Germinal center (tissue), 1 donor: ENCODE results near the gene WRAP73.

Source experiments
- DNase-seq: peaks from one replicate; pipeline ENCODE4 v3.0.0; 2012; ENCODE audit warnings: mixed read lengths, low spot score

The WRAP73 gene

DNA sequence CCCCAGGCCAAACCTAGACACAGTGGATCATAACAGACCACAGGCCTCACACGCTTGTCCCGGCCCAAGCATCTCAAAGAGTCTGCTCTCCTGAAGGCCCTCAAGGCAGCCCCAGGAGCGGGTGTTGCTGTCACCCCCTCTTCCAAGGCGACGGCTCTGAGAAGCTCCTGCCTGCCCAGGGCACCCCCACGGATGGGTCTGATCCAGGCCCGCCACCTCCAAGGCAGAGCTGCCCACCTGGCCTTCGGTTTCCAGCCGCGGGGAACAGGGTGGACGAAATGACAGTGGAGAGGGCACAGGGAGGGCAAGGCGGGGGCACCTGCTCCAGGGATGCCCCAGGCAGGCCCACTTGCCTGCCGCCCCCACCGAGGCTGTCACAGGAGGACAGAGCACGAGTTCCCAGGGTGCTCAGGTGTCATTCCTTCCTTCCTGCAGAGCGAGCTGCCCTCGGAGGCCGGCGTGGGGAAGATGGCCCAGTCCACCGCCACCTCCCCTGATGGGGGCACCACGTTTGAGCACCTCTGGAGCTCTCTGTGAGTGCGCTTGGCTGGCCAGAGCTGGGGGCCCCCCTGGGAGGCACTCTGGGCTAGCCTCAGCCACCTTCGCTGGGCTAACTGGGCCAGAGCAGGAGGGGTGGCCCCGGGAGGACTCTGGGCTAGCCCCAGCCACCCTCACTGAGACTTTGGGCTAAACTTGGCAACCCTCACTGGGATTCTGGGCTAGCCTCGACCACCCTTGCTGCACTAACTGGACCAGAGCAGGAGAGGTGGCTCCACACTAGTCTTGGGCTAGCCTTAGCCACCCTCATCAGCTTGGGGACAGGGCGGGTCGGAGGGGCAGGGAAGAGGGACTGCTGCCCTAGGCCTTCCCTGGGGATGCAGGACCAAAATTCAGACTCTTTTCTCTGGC is 32.2 kb upstream of the WRAP73 start:
- no peak for DNase-seq

DNA sequence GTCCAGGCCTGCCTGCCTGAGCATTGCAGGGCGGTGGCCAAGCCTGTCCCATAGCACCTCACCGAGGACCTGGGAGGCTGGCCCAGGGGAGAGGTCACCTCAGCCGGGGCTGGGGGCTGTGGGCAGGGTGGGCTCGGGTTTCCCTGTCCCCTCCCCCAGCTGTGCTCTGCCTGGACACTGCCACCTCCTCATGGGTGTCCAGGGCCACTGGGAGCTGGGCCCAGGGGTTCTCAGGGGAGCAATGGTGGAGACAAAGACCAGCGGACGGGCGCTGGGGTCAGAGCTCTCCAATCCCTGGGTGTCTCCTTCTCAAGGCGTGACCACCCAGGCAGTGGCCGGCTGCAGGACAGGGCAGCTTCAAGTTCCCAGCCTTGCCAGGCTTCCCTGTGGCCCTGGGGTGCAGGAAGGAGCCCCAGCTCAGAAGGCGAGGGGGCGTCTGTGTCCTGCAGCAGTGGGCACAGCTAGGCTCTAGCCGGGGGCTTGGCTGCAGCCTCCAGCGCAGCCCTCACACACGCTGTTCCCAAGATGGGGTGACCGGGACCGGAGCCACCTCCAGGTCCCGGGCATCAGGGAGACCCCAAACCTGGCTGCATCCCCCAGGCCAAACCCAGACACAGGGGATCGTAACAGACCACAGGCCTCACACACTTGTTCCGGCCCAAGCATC is 31.5 kb upstream of the WRAP73 start:
- no peak for DNase-seq

DNA sequence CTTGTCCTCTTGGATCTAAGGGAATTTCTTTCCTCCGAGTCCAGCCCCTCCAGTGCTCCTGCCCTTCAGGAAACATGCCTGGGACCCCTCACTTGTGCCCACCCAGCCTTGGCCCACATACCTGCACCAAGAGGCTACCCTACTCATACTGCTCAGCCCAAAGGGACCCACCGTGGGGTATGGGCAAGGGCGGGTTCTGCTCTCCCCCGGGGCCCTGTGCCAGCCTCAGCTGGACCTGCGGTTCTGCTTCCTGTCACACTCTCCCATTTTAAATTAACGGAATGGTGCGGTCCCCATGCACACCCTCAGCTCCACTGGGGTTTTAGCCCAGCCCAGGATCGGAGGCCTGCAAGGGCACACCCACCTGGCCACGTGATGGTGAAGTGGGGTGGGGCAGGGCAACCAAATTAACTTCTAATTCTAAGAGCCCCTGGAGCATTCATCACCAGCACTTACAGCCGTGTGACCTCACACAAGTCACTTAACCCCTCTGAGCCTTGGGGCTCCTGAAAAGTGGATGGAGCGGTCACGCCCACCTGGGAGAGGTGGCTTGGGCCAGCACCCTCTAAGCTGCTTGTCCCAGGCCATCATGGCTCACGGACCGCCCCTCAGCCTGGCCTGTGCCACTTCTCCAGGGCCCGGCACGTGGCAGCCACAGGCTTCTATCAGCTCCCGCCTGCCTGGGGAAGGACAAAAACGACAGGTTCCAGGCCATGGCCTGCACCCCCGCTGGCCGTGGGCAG is 30.8 kb upstream of the WRAP73 start:
- DNase-seq = peak; percentile 59

DNA sequence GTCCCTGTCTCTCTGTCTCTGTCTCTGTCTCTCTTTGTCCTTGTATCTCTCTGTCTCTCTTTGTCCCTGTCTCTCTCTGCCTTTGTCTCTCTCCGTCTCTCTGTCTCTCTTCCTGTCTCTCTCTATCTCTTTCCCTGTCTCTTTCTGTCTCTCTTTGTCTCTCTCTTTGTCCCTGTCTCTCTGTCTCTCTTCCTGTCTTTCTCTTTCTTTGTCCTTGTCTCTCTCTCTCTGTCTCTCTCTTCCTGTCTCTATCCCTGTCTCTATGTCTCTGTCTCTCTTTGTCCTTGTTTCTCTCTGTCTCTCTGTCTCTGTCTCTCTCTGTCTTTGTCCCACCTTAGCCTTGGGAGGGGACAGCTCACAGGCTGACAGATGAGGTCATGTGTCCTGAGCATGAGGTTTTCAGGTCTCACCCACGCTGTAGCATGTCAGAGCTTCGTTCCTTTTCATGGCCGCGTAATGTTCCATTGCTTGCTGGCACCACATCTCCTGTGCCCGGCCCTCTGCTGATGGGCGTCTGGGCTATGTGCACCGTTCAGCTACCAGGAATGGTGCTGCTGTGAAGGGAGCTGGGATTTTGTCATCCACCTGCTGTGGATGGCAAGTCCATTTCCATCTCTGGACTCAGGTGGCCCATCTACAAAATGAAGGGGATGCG is 30.0 kb upstream of the WRAP73 start:
- DNase-seq = no peak

DNA sequence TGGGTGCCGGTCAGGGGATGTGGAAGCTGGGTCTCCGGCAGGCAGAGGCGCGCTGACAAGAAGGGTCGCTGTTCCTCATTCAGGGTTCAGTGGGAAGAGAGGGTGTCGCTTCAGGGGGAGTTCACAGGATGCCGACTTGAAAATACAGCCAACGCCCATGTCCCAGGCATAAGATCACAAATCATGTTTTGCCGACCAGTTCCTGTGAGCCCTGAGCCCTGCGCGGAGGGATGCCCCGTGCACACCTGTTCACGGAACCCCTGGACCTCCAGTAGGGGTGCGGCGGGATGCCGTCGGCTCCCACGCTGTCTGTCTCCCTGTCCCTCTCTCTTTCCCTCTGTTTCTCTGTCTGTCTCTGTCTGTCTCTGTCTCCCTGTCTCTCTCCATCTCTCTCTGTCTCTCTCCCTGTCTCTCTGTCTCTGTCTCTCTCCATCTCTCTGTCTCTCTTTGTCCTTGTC is 29.2 kb upstream of the WRAP73 start:
- no peak for DNase-seq

DNA sequence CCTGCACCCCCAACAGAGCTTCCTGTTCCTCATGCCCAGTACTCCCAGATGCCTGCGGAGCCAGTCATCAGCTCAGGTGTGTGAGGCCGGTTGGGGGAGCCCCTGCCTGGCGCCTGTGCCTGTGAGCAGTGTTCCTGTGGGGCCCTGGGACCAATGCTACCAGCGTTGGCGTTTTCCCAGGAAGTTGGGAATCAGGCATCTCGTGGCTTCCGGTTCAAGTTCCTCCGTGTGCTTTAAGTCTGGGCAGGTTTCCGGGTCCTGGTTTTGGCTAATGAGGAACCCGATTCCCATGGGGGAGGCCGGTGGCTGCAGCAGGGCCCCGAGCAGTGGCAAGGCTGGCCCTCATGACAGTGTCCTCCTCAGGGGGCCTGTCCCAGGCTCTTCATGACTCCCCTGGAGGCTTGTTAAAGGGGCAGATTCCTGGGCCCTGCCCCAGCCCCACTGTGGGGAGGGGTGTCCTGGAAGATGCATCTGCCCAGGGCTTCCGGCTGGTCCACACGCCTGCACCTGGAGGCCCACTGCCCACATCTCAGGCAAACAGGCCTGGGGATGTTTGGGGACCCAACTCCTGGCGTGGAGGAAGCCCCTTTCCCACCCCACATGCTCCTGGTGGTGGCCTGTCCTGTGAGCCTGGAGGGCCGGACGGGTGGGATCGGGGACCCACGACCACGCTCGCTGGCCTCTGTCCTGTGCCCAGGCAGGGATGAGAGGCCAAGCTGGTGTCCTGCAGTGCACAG is 28.6 kb upstream of the WRAP73 start:
- DNase-seq = no peak

DNA sequence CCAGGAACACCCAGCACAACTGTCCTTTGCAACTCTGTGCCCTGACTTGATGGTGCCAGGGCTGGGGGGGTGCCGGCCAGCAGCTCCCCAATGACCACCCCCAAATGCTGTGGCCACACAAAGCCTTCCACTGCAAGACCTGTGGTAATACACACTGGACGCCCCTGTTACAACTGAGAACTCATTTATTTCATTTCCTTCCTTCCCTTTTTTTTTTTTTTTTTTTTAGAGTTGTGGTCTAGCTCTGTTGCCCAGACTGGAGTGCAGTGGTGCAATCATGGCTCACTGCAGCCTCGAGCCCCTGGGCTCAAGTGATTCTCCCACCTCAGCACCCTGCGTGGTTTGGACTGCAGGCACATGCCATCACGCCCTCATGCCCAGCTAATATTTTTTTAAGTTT is 27.6 kb upstream of the WRAP73 start:
- DNase-seq = no peak

DNA sequence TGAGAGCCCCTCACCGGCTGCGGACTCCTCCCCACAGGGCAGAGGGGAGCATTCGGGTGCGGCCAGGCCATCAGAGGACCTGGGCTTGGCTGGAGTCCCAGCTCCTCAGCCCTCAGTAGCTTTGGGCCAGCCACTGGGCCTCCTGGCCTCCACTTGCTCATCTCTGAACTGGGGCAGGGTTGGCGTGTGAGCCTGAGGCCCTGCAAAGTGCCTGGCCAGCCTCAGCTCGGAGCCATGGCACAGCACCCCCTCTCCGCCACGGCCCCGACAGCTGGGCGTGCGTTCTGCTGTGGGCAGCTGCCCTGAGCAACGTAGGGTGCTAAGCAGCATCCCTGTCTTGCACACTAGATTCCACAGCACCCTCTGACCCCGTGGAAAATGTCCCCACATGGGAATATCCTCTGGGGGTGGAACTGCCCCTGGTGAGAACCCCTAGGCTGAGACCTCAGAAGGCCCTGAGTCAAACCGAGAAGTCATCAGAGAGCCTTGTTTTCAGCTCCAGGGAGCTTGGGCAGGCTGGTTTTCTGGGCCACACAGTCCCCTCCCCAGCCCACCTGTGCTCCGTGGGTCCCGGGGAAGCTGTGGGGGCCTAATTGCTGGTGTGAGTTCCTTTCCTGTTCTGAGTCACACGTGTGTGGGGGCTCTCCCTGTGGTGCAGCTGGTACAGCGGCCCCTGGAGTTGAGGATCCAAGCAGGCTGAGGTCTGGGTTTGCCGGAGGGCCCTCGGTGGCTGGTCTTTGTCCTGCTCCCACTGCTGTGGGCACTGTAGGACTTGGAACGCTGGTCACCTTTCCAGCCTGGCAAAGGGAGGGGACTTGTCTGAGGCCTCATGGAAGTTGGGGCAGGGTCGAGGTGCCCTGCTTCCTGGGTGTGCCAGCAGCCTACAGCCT is 26.9 kb upstream of the WRAP73 start:
- peak; percentile 28 for DNase-seq

DNA sequence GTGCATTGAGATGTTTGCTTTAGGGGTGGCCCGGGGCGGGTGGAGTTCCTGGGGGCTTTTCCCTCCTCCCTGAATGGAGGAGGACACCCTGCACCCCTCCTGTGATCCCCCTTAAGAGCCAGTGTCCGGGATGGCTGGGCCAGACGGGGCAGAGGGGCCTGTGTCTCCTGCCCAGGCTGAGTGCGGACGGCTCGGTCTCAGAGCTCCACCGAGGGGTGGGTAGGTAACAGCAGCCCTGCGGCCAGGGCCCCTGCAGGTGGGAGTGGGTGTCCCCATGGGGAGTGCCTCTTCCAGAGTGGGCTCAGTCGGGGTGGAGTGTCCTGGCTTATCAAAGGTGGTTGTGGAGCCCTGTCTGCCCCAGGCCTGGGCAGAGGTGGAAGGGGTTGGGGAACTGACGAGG is 25.5 kb upstream of the WRAP73 start:
- DNase-seq = no peak

DNA sequence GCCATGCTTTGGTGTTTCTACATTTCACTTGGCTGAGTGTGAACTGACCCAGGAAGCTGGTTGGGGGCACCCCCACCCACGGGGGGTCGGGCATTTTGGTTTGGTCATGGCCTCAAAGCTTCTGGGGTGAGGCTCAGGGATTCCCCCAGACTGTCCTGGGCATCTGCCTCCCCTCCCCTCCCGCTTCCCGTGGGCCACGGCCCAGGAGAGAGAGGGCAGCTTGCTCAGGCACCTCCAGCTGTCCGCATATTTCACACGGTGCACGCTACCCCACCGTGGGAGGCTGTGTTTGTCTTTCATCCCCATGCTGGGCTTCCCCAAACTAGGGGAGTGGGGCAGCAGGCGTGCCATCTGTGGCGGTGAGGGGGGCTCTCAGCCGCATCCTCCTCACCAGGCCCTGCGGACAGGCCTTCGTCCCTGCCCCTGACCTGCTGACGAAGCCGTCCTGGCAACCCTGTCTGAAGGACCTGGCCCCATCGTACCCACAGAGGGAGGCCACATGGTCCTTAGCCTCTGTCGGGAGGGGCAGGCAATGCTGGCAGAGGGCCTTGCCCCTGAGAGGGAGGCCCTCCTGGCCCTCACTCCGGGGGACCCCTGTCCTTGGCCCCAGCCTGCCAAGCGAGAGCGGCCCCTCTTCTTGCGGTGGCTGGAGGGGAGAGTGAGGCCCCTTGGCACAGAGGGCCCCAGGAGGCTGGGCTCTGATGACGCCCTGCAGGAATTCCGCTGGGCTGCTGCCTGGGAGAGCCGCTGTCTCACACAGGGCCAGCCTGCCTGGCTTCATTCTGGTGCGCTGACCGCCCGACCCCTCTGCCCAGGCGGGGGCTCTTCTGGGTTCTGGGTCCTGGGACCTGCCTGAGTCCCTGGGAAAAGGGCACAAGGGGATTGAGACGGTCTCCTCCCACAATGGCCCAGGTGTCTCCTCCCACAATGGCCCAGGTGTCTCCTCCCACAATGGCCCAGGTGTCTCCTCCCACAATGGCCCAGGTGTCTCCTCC is 24.5 kb upstream of the WRAP73 start:
- no peak for DNase-seq

DNA sequence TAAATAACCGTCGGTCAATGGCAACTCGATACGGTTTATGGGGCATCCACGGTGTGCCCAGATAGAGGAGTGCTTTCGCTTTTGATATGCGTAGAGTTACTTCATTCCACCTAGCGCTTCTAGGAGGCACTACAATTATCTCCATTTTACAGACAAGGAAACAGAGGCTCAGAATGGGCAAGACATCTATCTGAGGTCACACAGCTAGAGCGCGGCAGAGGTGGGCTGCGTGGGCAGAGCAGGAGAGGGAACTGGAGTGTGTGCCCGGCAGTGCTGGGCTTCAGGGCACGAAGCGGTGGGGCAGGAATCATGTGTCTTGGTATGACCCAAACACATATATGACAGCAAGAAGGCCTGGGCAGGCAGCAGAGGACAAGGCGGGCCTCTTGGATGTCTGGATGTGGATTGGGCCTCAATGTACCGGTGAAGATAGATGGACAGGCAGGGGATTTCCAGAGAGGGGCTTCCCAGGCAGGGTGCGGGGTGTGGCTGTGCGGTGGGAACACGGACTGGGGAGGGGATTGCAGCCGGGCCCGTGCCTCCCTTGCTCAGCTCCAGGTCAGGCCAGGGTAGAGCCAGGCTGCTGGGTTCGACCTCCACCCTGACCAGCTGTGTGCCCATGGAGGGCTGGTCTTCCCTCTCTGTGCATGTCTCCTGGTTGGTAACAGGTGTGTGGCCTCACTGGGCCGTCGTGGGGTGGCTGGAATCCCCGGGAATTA is 23.6 kb upstream of the WRAP73 start:
- peak; percentile 42 for DNase-seq

DNA sequence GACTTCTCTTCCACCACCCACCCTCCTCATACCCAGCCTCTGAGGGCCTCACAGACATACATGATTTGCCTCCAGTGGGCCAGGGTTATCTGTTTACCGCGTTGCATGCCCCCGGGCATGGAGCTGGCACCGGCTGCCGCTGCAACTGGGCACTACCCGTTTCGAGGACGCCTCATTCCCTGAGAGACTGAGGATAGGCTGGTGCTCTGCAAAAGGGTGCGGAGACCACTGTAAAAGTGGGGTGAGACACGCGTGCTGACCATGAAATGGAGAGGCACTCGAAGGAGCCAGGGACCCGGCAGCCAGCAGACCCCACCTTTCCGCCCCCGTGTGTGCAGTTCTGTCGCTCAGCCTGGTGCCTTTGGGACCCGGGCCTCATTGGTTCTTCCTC is 23.1 kb upstream of the WRAP73 start:
- DNase-seq = no peak

DNA sequence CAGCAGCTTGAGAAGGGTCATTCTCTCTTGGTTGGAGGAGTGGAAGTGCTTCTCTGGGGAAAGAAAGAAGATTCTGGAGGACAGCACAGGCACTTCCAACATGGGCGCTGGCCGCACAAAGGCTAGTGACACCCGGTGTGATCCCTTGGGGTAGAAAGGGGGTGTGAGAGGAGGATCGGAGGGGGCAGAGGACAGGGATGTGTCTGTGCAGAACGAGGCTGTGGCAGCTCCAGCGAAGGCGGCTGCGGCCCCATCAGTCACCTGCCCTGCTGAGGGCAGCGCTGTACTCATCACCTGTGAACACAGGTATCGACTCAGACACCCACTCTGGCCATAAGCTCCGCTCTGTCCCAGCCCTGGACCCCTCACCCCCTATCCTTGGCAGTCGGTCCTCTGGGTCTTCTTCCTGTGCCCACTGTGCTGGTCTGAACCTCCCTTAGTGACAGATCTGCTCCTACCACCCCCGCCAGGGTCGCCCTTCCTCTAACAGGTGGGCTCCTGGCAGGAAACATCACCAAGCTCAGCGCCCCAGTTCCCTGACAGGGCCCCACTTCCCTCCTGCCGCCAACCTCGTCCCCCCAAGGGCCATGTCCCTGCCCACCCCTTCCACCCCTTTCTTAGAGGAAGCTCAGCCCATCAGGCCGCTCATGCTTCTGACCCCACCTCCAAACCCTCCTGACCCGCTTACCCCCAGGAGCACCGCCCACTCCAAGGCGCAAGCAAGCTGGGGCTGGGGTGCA is 22.5 kb upstream of the WRAP73 start:
- DNase-seq = no peak

DNA sequence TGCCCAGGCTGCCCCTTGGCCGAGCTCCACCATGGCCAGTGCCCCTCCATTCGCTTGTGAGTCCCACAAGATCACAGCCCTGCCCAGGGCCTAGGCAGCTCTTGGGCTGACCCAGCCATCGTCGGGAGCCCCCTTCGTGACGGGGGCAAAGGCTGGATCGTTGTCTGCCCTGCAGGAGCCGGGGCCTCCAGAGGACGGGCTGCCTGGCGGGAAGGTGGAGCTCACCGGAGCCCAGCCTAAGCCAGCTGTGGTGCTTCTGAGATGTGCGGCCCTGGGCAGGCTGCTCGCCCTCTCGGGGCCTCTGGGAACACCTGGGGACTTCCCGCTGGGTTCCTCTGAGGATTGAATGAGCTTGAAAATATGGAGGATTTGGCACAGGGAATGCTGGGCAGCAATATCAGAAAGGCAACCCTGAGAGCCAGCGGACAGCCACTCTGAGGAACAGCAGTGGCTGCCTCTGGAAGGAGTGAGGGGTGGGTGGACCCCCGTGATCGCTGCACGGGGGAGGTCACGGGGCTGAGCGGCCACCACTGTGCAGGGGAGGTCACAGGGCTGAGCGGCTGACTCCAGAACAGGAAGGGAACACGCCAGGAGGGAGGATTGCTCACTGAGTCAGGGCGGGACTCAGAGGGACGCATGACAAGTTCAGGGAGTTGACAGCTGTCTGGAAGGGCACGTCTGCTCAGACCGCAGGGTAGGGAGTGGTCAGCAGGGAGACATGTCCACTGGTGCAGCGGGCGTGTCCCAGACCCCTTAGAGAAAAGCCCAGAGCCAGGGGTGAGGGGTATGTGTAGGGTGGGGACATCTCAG is 21.7 kb upstream of the WRAP73 start:
- DNase-seq = no peak

DNA sequence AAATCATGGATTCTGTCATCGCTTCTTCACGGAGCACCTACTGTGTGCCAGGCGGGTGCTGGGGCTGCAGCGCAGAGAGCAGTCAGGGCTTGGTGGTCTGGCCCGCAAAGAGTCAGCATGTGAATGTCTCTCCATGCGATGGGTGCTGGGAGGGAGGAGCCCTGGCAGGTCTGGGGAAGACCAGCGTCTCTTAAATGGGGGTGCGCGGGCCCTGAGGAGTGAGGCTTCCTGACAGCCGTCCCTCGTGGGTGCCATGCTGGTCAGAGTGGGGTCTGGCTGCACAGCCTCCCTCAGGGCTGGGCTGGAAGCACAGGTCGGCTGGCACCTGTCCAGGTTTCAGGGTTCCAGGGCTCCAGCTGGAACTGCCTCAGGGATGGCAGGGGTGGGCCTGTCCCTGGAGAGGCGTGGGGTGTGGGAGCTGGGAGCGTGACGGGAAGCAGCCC is 20.9 kb upstream of the WRAP73 start:
- no peak for DNase-seq

DNA sequence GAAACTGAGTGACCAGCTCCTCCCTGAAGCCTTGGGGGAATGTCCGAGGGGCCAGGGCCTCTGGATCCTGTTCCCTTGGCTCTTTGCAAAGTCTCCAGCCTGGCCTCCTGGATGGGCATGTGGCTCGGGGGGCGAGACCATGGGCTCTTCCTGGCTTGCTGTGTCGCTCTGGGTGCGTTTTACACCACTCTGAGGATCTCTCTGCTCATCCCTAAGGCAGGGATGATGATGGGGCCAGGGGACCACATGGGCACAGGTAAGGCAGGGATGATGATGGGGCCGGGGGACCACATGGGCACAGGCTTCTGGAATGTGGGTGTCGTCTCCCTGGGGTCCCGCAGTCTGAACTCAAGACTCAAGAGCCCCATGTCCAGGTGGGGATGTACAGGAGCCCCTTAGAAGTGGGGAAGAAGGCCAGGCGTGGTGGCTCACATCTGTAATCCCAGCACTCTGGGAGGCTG is 20.1 kb upstream of the WRAP73 start:
- no peak for DNase-seq

DNA sequence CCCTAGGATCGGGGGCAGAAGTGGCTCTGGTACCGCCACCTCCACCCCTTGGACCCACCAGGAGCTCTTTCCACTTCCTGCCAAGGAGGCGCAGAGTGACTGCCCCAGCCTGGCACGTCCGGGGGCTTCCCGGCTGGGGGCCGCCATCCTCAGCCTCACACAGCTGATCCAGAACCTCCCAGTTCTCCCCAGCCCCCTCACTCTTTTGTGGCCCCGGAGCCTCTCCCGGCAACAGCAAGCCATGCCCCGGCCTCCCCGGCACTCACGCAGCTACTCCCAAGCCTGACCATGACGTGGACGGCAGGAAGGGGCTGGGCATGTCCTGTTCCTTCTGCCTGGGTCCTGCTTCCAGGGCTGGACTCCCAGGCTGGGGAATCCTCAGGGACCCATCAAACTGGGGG is 19.5 kb upstream of the WRAP73 start:
- DNase-seq = no peak
